CD4-positive, CD25-positive, alpha-beta regulatory T cell (primary cell): ENCODE results near the gene C6orf15. TPM values are rescaled to one million over a fixed set of nuclear protein-coding genes. Genes with fewer than 3 reads are reported as not detected.

Source experiments
- ATAC-seq, 2 donors: fragments of 150-1000 bp; cut with Tn5 transposase; one replicate each; pipeline ENCODE4 v1.10.0; 2021; ENCODE audit warnings: low read depth in 2 of 2, moderate number of reproducible peaks in 2 of 2, moderate library complexity in 1 of 2
- DNase-seq, 3 donors: peaks; one replicate each; pipeline versions ENCODE4 v3.0.0 to v3.0.0-alpha.2; 2012 to 2022; ENCODE audit warnings: mixed read lengths in 1 of 3
- H3K27ac ChIP-seq: one replicate; pipeline ENCODE4 v1.7.0; 2013; ENCODE audit warnings: mild to moderate bottlenecking, low read length; ENCODE audit not compliant: insufficient read depth, poor library complexity, severe bottlenecking
- H3K27me3 ChIP-seq: one replicate; pipeline ENCODE4 v1.7.0; 2013; ENCODE audit warnings: low read length; ENCODE audit not compliant: control insufficient read depth, insufficient read depth
- H3K36me3 ChIP-seq: one replicate; pipeline ENCODE4 v1.7.0; 2013; ENCODE audit warnings: mild to moderate bottlenecking, low read length, moderate library complexity; ENCODE audit not compliant: control insufficient read depth, insufficient read depth
- H3K4me1 ChIP-seq: 2 replicates; pipeline ENCODE4 v1.7.0; 2013; ENCODE audit warnings: mild to moderate bottlenecking, low read length; ENCODE audit not compliant: insufficient read depth, control insufficient read depth, poor library complexity, severe bottlenecking
- H3K4me3 ChIP-seq: one replicate; pipeline ENCODE4 v1.7.0; 2013; ENCODE audit warnings: low read depth, mild to moderate bottlenecking, low read length, moderate library complexity
- H3K9me3 ChIP-seq, 2 experiments: 1 replicate in 1 of 2; 2 replicates in 1 of 2; pipeline ENCODE4 v1.7.0; 2013; ENCODE audit warnings: low read length in 2 of 2, mild to moderate bottlenecking in 1 of 2, moderate library complexity in 1 of 2; ENCODE audit not compliant: control insufficient read depth in 2 of 2
- H3K27ac Mint-ChIP-seq, 3 donors: one replicate each; pipeline ENCODE4 v1.8.0; 2020 to 2022; ENCODE audit warnings: mild to moderate bottlenecking in 3 of 3, mixed read lengths in 3 of 3, moderate library complexity in 2 of 3
- H3K27me3 Mint-ChIP-seq: one replicate; pipeline ENCODE4 v1.8.0; 2022; ENCODE audit warnings: mild to moderate bottlenecking, mixed read lengths
- H3K36me3 Mint-ChIP-seq: one replicate; pipeline ENCODE4 v1.8.0; 2020; ENCODE audit warnings: mixed read lengths
- H3K4me1 Mint-ChIP-seq, 4 donors: one replicate each; pipeline ENCODE4 v1.8.0; 2020 to 2022; ENCODE audit warnings: mixed read lengths in 4 of 4, mild to moderate bottlenecking in 1 of 4
- H3K4me3 Mint-ChIP-seq, 4 donors: one replicate each; pipeline ENCODE4 v1.8.0; 2020 to 2022; ENCODE audit warnings: mild to moderate bottlenecking in 4 of 4, mixed read lengths in 4 of 4, moderate library complexity in 3 of 4
- H3K9me3 Mint-ChIP-seq, 7 donors: one replicate each; pipeline ENCODE4 v1.8.0; 2020 to 2022; ENCODE audit warnings: mixed read lengths in 7 of 7, mild to moderate bottlenecking in 3 of 7, moderate library complexity in 2 of 7
- polyA plus RNA-seq, 4 donors: library from polyadenylated mRNA; unstranded; fragments of 300-500 nt; fragmentation: Illumina TruSeq; gene quantifications; one replicate each; pipeline ENCODE4 v1.2.3, GENCODE V29; 2021
- total RNA-seq: library from RNA; stranded (reverse); gene quantifications from one replicate; pipeline ENCODE4 v1.2.3, GENCODE V29; 2022

C6orf15 gene
- total and polyA plus RNA-seq, 5 donors from 2014 or later = not detected

DNA sequence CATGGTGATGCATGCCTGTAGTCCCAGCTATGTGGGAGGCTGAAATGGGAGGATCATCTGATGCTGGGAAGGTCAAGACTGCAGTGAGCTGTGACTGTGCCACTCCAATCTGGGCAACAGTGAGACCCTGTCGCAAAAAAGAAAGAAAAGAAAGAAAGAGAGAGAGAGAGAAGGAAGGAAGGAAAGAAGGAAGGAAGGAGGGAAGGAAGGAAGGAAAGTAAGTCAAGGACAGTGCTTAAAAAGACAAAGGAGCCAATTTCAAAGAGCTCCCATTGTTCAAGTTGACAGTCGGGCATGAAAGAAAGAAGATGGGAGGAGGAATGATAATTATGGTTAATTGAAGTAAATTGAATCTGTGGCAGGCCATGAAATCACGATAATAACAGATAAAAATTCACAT lies 16.2 kb downstream of the C6orf15 start:
- Histone ChIP-seq H3K4me1 (peaks cover 40% of the 10 kb centered on the region), H3K4me3 (no peak overlapping the region), H3K27me3 (no peaks in the 10 kb centered on the region), H3K9me3 (no peaks in the 10 kb centered on the region), H3K27ac (no peak overlapping the region), H3K36me3 (no peaks in the 10 kb centered on the region)
- Mint-ChIP-seq H3K4me1 (peaks cover 26 to 62% (median 33%) of the 10 kb centered on the region in 4 donors), H3K27ac (peak overlapping the region in 2 of 3 donors; percentile 38 to 96), H3K4me3 (peak overlapping the region in 2 of 4 donors; percentile 43 to 53), H3K36me3 (no peaks in the 10 kb centered on the region), H3K9me3 (peaks cover 0 to 3% (median 0%) of the 10 kb centered on the region in 7 donors), H3K27me3 (peaks cover 15% of the 10 kb centered on the region)
- DNase-seq (no peak), ATAC-seq (no peak)

DNA sequence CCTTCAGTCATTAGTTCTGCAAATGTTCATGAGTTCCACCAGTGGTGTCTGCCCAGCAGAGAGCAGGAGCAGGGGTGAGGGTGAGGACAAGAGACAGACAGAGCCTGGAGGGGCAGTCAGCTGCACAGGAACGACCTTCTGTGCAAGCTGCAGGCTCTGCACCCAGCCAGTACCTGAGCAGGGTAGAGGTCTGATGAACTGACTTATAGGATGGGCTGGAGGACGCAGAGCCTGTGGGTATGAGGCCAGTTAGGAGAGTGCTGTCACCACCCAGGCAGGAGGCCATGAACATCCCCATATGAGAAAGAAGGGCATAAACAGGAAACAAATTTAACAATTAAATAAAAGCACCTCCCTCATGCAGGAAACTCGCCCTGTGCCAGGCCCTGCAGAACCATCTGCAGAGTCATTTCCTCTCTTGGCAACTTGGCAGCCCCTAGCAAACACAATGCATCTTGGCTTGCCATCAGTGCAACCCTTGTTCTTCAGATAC lies 17.9 kb downstream of the C6orf15 start:
- Mint-ChIP-seq H3K27ac (peak overlapping the region; percentile 89 to 100 (median 90)), H3K4me1 (peaks cover 17 to 67% (median 33%) of the 10 kb centered on the region in 4 donors)
- H3K4me3 ChIP-seq = peak overlapping the region; percentile 47

DNA sequence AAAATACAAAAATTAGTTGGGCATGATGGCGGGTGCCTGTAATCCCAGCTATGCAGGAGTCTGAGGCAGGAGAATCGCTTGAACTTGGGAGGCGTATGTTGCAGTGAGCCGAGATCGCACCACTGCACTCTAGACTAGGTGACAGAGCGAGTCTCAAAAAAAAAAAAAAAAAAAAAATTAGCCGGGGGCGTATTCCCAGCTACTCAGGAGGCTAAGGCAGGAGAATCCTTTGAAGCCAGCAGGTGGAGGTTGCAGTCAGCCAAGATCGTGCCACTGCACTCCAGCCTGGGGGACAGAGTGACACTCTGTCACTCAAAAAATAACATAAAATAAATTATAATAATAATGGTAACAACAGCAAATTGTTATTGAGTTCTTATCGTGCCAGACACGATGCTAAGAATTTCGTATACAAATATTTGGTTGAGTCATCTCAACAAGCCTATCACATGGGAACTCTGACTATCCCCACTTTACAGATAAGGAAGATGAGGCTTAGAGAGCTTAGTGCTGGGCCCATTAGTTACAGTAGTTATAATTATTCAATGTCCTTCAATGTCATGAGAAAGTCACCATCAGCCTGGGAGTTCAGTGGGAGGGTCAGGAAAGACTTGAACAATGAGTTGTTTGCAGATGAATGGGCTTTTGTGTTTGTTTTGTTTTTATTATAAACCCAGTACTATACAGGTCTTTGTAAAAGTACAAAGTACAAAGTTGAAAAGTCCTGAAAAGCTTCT lies 19.4 kb downstream of the C6orf15 start:
- no peaks in the 10 kb centered on the region for H3K9me3 ChIP-seq
- peaks cover 40% of the 10 kb centered on the region for H3K4me1 ChIP-seq
- Mint-ChIP-seq H3K4me3 (peak overlapping the region in 1 of 4 donors; percentile 21), H3K27ac (peak overlapping the region in 1 of 3 donors; percentile 91), H3K27me3 (no peaks in the 10 kb centered on the region), H3K4me1 (peaks cover 16 to 61% (median 33%) of the 10 kb centered on the region in 4 donors), H3K36me3 (no peaks in the 10 kb centered on the region), H3K9me3 (peaks cover 0 to 2% (median 0%) of the 10 kb centered on the region in 7 donors)
- H3K36me3 ChIP-seq = no peaks in the 10 kb centered on the region
- no peaks in the 10 kb centered on the region for H3K27me3 ChIP-seq
- no peak for ATAC-seq
- H3K27ac ChIP-seq = no peak overlapping the region
- no peak for DNase-seq
- no peak overlapping the region for H3K4me3 ChIP-seq

More for the DNA sequence above, 17.9 kb downstream of the C6orf15 start:
- ATAC-seq = peak; percentile 92 to 94
- Histone ChIP-seq H3K4me1 (peaks cover 40% of the 10 kb centered on the region), H3K9me3 (no peaks in the 10 kb centered on the region), H3K36me3 (no peaks in the 10 kb centered on the region), H3K27ac (peak overlapping the region; percentile 44), H3K27me3 (no peaks in the 10 kb centered on the region)
- Mint-ChIP-seq H3K27me3 (no peaks in the 10 kb centered on the region), H3K4me3 (peak overlapping the region; percentile 38 to 80 (median 74)), H3K36me3 (no peaks in the 10 kb centered on the region), H3K9me3 (peaks cover 0 to 2% (median 0%) of the 10 kb centered on the region in 7 donors)
- DNase-seq = peak in 2 of 3 donors; percentile 65 to 91

DNA sequence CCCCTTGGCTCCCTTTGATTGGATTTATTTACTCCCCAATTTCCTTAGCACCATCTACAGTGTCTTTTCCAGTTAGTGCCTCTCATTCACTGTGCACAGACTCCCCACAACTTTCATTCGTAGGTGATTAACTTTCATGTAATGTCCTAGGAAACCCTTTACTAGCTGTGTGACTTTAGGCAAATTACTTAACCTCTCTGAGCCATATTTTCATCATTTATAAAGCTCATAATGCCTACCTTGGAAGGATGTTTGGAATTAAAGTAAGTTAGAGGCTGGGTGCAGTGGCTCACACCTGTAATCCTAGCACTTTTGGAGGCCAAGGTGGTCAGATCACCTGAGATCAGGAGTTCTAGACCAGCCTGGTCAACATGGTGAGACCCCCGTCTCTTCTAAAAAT lies 20.1 kb downstream of the C6orf15 start:
- Histone ChIP-seq H3K27ac (no peak overlapping the region), H3K27me3 (no peaks in the 10 kb centered on the region), H3K4me3 (no peak overlapping the region), H3K36me3 (no peaks in the 10 kb centered on the region), H3K4me1 (peaks cover 40% of the 10 kb centered on the region), H3K9me3 (no peaks in the 10 kb centered on the region)
- ATAC-seq (no peak), DNase-seq (no peak)
- Mint-ChIP-seq H3K36me3 (no peaks in the 10 kb centered on the region), H3K9me3 (peaks cover 0 to 2% (median 0%) of the 10 kb centered on the region in 7 donors), H3K27ac (peak overlapping the region in 2 of 3 donors; percentile 42 to 57), H3K4me3 (no peak overlapping the region), H3K4me1 (peaks cover 16 to 60% (median 34%) of the 10 kb centered on the region in 4 donors), H3K27me3 (no peaks in the 10 kb centered on the region)

DNA sequence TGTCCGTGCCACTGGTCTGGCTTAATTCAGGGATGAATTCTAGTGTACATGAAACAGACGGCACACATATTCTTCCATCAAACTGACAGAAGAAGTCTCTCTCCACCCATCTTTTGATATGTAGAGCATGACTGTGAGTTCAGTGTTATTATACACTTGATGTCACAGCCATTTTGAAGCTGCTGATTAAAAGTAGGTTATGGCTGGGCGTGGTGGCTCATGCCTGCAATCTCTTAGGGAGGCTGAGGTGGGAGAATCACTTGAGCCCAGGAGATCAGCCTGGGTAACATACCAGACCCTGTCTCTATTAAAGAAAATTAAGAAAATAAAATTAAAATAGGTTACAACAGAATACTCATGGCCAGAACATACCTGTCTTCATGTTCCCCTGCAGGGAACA lies 20.7 kb downstream of the C6orf15 start:
- Histone ChIP-seq H3K4me1 (peaks cover 36% of the 10 kb centered on the region), H3K4me3 (no peak overlapping the region), H3K27ac (no peak overlapping the region), H3K36me3 (no peaks in the 10 kb centered on the region), H3K27me3 (peaks cover 2% of the 10 kb centered on the region), H3K9me3 (no peaks in the 10 kb centered on the region)
- ATAC-seq = no peak
- Mint-ChIP-seq H3K27me3 (no peaks in the 10 kb centered on the region), H3K36me3 (no peaks in the 10 kb centered on the region), H3K4me1 (peaks cover 16 to 60% (median 34%) of the 10 kb centered on the region in 4 donors), H3K4me3 (no peak overlapping the region), H3K9me3 (peaks cover 0 to 2% (median 0%) of the 10 kb centered on the region in 7 donors), H3K27ac (peak overlapping the region in 2 of 3 donors; percentile 20 to 64)
- DNase-seq = no peak

DNA sequence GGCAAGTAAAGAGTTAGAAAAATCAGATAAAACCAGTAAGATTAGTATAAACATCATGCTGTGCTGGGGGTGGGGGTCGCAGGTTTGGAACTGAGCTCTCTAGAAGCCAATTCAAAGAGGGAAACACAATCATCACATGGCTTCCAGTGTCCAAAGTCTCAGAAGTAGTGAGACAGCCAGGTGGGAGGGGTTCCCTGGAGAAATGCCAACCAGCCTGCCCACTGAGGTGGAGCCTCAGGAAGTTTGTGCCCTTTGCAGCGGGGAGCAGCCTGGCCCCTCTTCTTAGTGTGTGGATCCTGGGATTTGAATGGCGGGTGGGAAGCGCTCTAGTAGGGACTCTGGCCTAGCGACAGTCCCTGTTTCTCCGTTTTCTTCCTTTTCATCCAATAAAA lies 21.4 kb downstream of the C6orf15 start:
- Mint-ChIP-seq H3K9me3 (peaks cover 0 to 2% (median 0%) of the 10 kb centered on the region in 7 donors), H3K27ac (peak overlapping the region in 2 of 3 donors; percentile 64 to 84), H3K27me3 (no peaks in the 10 kb centered on the region), H3K36me3 (no peaks in the 10 kb centered on the region), H3K4me1 (peaks cover 16 to 53% (median 30%) of the 10 kb centered on the region in 4 donors), H3K4me3 (no peak overlapping the region)
- Histone ChIP-seq H3K9me3 (no peaks in the 10 kb centered on the region), H3K27me3 (peaks cover 2% of the 10 kb centered on the region), H3K4me3 (no peak overlapping the region), H3K4me1 (peaks cover 28% of the 10 kb centered on the region), H3K27ac (no peak overlapping the region), H3K36me3 (no peaks in the 10 kb centered on the region)
- ATAC-seq (no peak), DNase-seq (no peak)

DNA sequence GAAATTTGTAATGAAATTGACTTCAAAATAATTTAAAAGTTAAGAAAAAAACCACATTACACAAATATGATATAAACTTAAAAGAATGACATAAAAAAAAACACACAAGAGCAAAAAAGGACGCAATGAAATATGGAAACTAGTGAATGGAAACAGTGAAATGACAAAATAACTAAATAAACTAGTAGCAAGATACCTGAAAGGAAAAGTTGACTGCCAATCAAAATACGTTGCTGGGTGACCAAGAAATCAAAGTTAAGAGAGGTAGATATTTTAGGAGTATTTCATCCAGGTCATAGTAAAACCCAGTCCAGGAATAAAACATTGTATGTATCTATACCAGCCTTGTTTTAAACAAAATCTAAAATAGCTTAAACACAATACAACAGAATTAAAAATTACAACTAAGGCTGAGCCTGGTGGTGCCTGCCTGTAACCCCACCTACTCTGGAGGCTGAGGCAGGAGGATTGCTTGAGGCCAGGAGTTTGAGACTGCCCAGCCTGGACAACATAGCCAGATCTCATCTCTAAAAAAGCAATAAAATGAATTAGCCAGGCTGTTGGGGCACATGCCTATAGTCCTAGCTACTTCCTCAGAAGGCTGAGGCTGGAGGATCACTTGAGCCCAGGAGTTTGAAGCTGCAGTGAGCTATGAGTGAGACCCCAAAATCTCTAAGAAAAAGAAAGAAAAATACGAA lies 22.0 kb downstream of the C6orf15 start:
- ATAC-seq (no peak), DNase-seq (no peak)
- no peak overlapping the region for H3K4me3 Mint-ChIP-seq
- Histone ChIP-seq H3K36me3 (no peaks in the 10 kb centered on the region), H3K4me3 (no peak overlapping the region), H3K27ac (no peak overlapping the region), H3K4me1 (peaks cover 24% of the 10 kb centered on the region), H3K9me3 (no peaks in the 10 kb centered on the region), H3K27me3 (peaks cover 2% of the 10 kb centered on the region)
- no peaks in the 10 kb centered on the region for H3K36me3 Mint-ChIP-seq
- H3K27me3 Mint-ChIP-seq = peaks cover under 1% of the 10 kb centered on the region
- peak overlapping the region in 1 of 3 donors; percentile 84 for H3K27ac Mint-ChIP-seq
- H3K9me3 Mint-ChIP-seq = peaks cover 0 to 2% (median 0%) of the 10 kb centered on the region in 7 donors
- H3K4me1 Mint-ChIP-seq = peaks cover 16 to 48% (median 27%) of the 10 kb centered on the region in 4 donors
